H1 (cell line): ENCODE results near the gene ANKRD13B. TPM values are rescaled to one million over a fixed set of nuclear protein-coding genes. Genes with fewer than 3 reads are reported as not detected.

ENCODE experiments used
- CTCF ChIA-PET: fragments of 300-600 bp; sonication (Branson Sonifier 250); formaldehyde crosslinking; loops from one replicate; lab custom pipeline; 2021; ENCODE audit not compliant: partially characterized antibody; lab: Charles Lee
- POLR2A ChIA-PET: fragments of 300-600 bp; sonication (Branson Sonifier 250); formaldehyde crosslinking; loops from one replicate; lab custom pipeline; 2021; ENCODE audit warnings: inconsistent platforms; ENCODE audit not compliant: partially characterized antibody; lab: Charles Lee
- DNase-seq, 2 experiments: peaks; one replicate each; pipeline versions ENCODE4 v3.0.0 to v3.0.0-alpha.2; 2010 to 2022; ENCODE audit warnings: low spot score in 2 of 2, low read depth in 1 of 2, mixed read lengths in 1 of 2
- FAIRE-seq: peaks from 2 replicates; lab custom pipeline; 2011; peaks lifted over from hg19 to GRCh38; lab: Jason Lieb, UNC
- H2AFZ ChIP-seq: 2 replicates; pipeline ENCODE4 v1.8.1; 2012; ENCODE audit warnings: low read length, inconsistent platforms
- H2AK5ac ChIP-seq: 2 replicates; pipeline ENCODE4 v1.6.1; 2013; ENCODE audit warnings: low read depth, low read length
- H2BK120ac ChIP-seq: replicated peaks from 2 replicates; pipeline ENCODE3; 2013; ENCODE audit warnings: low read depth, low read length, inconsistent platforms
- H2BK12ac ChIP-seq: 2 replicates; pipeline ENCODE4 v1.6.1; 2013; ENCODE audit warnings: low read depth, low read length
- H2BK15ac ChIP-seq: 2 replicates; pipeline ENCODE4 v1.6.1; 2013; ENCODE audit warnings: low read length
- H2BK20ac ChIP-seq: 2 replicates; pipeline ENCODE4 v1.6.1; 2013; ENCODE audit warnings: low read length
- H2BK5ac ChIP-seq: 2 replicates; pipeline ENCODE4 v1.6.1; 2013; ENCODE audit warnings: low read depth, low read length
- H3K14ac ChIP-seq: 2 replicates; pipeline ENCODE4 v1.6.1; 2013; ENCODE audit warnings: inconsistent platforms; ENCODE audit not compliant: insufficient read length
- H3K18ac ChIP-seq: 2 replicates; pipeline ENCODE4 v1.6.1; 2013; ENCODE audit warnings: low read length; ENCODE audit errors: extremely low read depth
- H3K23ac ChIP-seq: 2 replicates; pipeline ENCODE4 v1.6.1; 2013; ENCODE audit warnings: inconsistent platforms; ENCODE audit not compliant: insufficient read length
- H3K23me2 ChIP-seq: 2 replicates; pipeline ENCODE4 v1.6.1; 2013; ENCODE audit warnings: low read depth, low read length
- H3K27ac ChIP-seq: 2 replicates; pipeline ENCODE4 v1.6.1; 2011; ENCODE audit warnings: low read depth, low read length, inconsistent platforms
- H3K27me3 ChIP-seq, 4 experiments: replicated peaks in 1 of 4; 1 replicate in 1 of 4; 2 replicates in 3 of 4; pipeline versions ENCODE4 v1.6.1 to v1.8.1; 2011 to 2013; ENCODE audit warnings: low read length in 3 of 4, mild to moderate bottlenecking in 3 of 4, inconsistent platforms in 2 of 4, mixed read lengths in 2 of 4, moderate library complexity in 1 of 4; ENCODE audit not compliant: control insufficient read depth in 3 of 4, insufficient read depth in 3 of 4; ENCODE audit errors: extremely low read depth in 1 of 4
- H3K36me3 ChIP-seq, 4 experiments: 2 replicates each; pipeline versions ENCODE4 v1.6.1 to v1.8.1; 2011 to 2013; ENCODE audit warnings: mild to moderate bottlenecking in 4 of 4, low read length in 3 of 4, moderate library complexity in 2 of 4, control low read depth in 1 of 4, inconsistent platforms in 1 of 4; ENCODE audit not compliant: insufficient read depth in 4 of 4, control insufficient read depth in 2 of 4
- H3K4ac ChIP-seq: replicated peaks from 2 replicates; pipeline ENCODE3; 2013; ENCODE audit warnings: low read length, low read depth, mixed read lengths, inconsistent platforms; ENCODE audit not compliant: insufficient read length
- H3K4me1 ChIP-seq, 4 experiments: replicated peaks in 1 of 4; 1 replicate in 1 of 4; 2 replicates in 3 of 4; pipeline versions ENCODE4 v1.6.1 to v1.8.1; 2011 to 2013; ENCODE audit warnings: low read length in 3 of 4, inconsistent platforms in 2 of 4, mixed read lengths in 1 of 4; ENCODE audit not compliant: insufficient read depth in 4 of 4, control insufficient read depth in 3 of 4
- H3K4me2 ChIP-seq, 2 experiments: 2 replicates each; pipeline versions ENCODE4 v1.6.1 to v1.8.1; 2011 to 2013; ENCODE audit warnings: low read depth in 2 of 2, low read length in 2 of 2, control low read depth in 1 of 2, inconsistent platforms in 1 of 2, mild to moderate bottlenecking in 1 of 2; ENCODE audit not compliant: insufficient read depth in 1 of 2
- H3K4me3 ChIP-seq, 4 experiments: fragments of 200-600, 300-600 bp in 1 of 4; sonication (generic), shearing (Covaris generic), sonication (Bioruptor Twin) in 1 of 4; 2 replicates each; pipeline versions ENCODE4 v1.5.1 to v1.8.1; 2011 to 2016; ENCODE audit warnings: low read length in 4 of 4, low read depth in 3 of 4, control low read depth in 2 of 4, inconsistent platforms in 2 of 4, mild to moderate bottlenecking in 2 of 4, mixed read lengths in 1 of 4, moderate library complexity in 1 of 4; ENCODE audit not compliant: insufficient read depth in 2 of 4; ENCODE audit errors: extremely low read depth in 1 of 4
- H3K56ac ChIP-seq: replicated peaks from 2 replicates; pipeline ENCODE3; 2013; ENCODE audit warnings: low read depth, mild to moderate bottlenecking, mixed read lengths, low read length, inconsistent platforms; ENCODE audit not compliant: insufficient read length
- H3K79me1 ChIP-seq: 2 replicates; pipeline ENCODE4 v1.6.1; 2013; ENCODE audit warnings: low read depth, low read length, control low read depth
- H3K79me2 ChIP-seq, 2 experiments: 2 replicates each; pipeline versions ENCODE4 v1.6.1 to v1.8.1; 2012 to 2013; ENCODE audit warnings: low read length in 2 of 2, mild to moderate bottlenecking in 2 of 2, inconsistent platforms in 1 of 2; ENCODE audit not compliant: insufficient read depth in 2 of 2, control insufficient read depth in 1 of 2
- H3K9ac ChIP-seq, 4 experiments: replicated peaks in 1 of 4; 1 replicate in 1 of 4; 2 replicates in 3 of 4; pipeline versions ENCODE4 v1.6.1 to v1.8.1; 2011 to 2013; ENCODE audit warnings: low read depth in 3 of 4, low read length in 3 of 4, control low read depth in 2 of 4, mild to moderate bottlenecking in 2 of 4, moderate library complexity in 2 of 4, inconsistent platforms in 1 of 4; ENCODE audit errors: extremely low read depth in 1 of 4
- H3K9me3 ChIP-seq, 2 experiments: 2 replicates each; pipeline versions ENCODE4 v1.6.1 to v1.8.1; 2012 to 2013; ENCODE audit warnings: mild to moderate bottlenecking in 2 of 2, moderate library complexity in 2 of 2, control low read depth in 1 of 2, inconsistent platforms in 1 of 2, low read depth in 1 of 2, low read length in 1 of 2, mixed read lengths in 1 of 2; ENCODE audit not compliant: insufficient read depth in 2 of 2
- H4K20me1 ChIP-seq, 2 experiments: replicated peaks in 1 of 2; 2 replicates each; pipeline versions ENCODE3 to v1.8.1; 2011 to 2013; ENCODE audit warnings: inconsistent platforms in 2 of 2, low read length in 2 of 2, mild to moderate bottlenecking in 1 of 2; ENCODE audit not compliant: insufficient read depth in 2 of 2, control insufficient read depth in 1 of 2
- H4K5ac ChIP-seq: 2 replicates; pipeline ENCODE4 v1.6.1; 2013; ENCODE audit warnings: low read length, low read depth, mixed read lengths, inconsistent platforms; ENCODE audit not compliant: insufficient read length
- H4K8ac ChIP-seq: 2 replicates; pipeline ENCODE4 v1.8.0; 2013; ENCODE audit warnings: mild to moderate bottlenecking, moderate library complexity, low read length, inconsistent platforms; ENCODE audit not compliant: insufficient read depth; ENCODE audit errors: extremely low read depth
- H4K91ac ChIP-seq: replicated peaks from 2 replicates; pipeline ENCODE3; 2013; ENCODE audit warnings: low read length, mixed read lengths, inconsistent platforms; ENCODE audit not compliant: insufficient read length
- CBX8 ChIP-seq: fragments of 300-800, 300-1000 bp; sonication (generic); IDR thresholded peaks from 2 replicates; pipeline ENCODE4 v1.7.1; 2016; ENCODE audit warnings: low read depth, low read length, borderline replicate concordance
- CHD1 ChIP-seq: IDR thresholded peaks from 2 replicates; pipeline ENCODE4 v1.6.1; 2012; ENCODE audit warnings: low read depth, low read length, improper control_type of control experiment
- CTCF ChIP-seq, 3 experiments: IDR thresholded peaks; 1 replicate in 2 of 3; 2 replicates in 1 of 3; pipeline versions ENCODE4 v1.5.1 to v1.6.1; 2011; ENCODE audit warnings: low read length in 3 of 3, mild to moderate bottlenecking in 3 of 3, inconsistent platforms in 2 of 3, low read depth in 1 of 3, moderate library complexity in 1 of 3; ENCODE audit not compliant: insufficient read depth in 1 of 3; ENCODE audit errors: control extremely low read depth in 1 of 3
- MAX ChIP-seq: IDR thresholded peaks from 2 replicates; pipeline ENCODE4 v1.6.1; 2012; ENCODE audit warnings: inconsistent platforms
- RXRA ChIP-seq: IDR thresholded peaks from 2 replicates; pipeline ENCODE4 v1.6.1; 2011; ENCODE audit warnings: low read depth, mild to moderate bottlenecking, low read length, moderate library complexity; ENCODE audit not compliant: insufficient read depth
- SP1 ChIP-seq: IDR thresholded peaks from 2 replicates; pipeline ENCODE4 v1.6.1; 2011; ENCODE audit warnings: low read depth, low read length
- SUZ12 ChIP-seq: fragments of 200-600 bp; sonication (generic); IDR thresholded peaks from 2 replicates; pipeline ENCODE4 v1.6.1; 2012; ENCODE audit warnings: mild to moderate bottlenecking, inconsistent platforms, low read length, moderate library complexity, mixed read lengths
- WGBS, 2 experiments: shearing (Covaris generic) in 1 of 2; methylation state at CpG; one replicate each; pipeline versions ENCODE4 v1.1.6 to v1.1.7; 2013 to 2015; ENCODE audit warnings: low lambda C conversion rate in 2 of 2, mixed read lengths in 2 of 2, inconsistent platforms in 1 of 2, low coverage in 1 of 2, missing lambda C conversion rate in 1 of 2; ENCODE audit not compliant: insufficient replicate concordance in 2 of 2, insufficient coverage in 1 of 2, insufficient read length in 1 of 2; ENCODE audit errors: extremely low coverage in 1 of 2, missing lambda C conversion rate in 1 of 2; 5-methylcytosine and 5-hydroxymethylcytosine counted together
- polyA plus RNA-seq, 7 experiments: library from polyadenylated mRNA; depleted of rRNA in 3 of 7; stranded (reverse) in 5 of 7; unstranded in 2 of 7; fragments of >200 nt in 5 of 7; fragments of 200-250 nt in 2 of 7; gene quantifications; 1 replicate in 5 of 7; 2 replicates in 1 of 7; 4 replicates in 1 of 7; pipeline versions ENCODE4 v1.2.1 to v1.2.3, GENCODE V29; 2011 to 2013; ENCODE audit warnings: missing spikeins in 2 of 7, mixed read lengths in 2 of 7
- total RNA-seq: library from RNA; stranded (reverse); fragmentation: NEBNext Ultra II Directional; extraction: Animal tissue kit (Norgen Biotek cat#: 25700); gene quantifications from 2 replicates; pipeline ENCODE4 v1.2.1, GENCODE V29; 2021

The ANKRD13B gene
- total and polyA plus RNA-seq, 2 of the 8 experiments (the other 6 are each of a cell fraction or from before 2014, with no cell fraction given) = 16.4 to 48.5 TPM

- Histone ChIP-seq H3K14ac (no peak overlapping the region), H2AFZ (no peak overlapping the region), H3K23me2 (no peaks in the 10 kb centered on the region), H3K9me3 (no peaks in the 10 kb centered on the region), H3K18ac (no peak overlapping the region), H3K36me3 (peaks cover 0 to 2% (median 0%) of the 10 kb centered on the region in 4 experiments; a peak in 1 of 8 replicates), H3K4me2 (no peak overlapping the region), H2BK5ac (no peak overlapping the region), H4K91ac (no peak overlapping the region), H4K20me1 (no peaks in the 10 kb centered on the region), H3K23ac (no peak overlapping the region), H3K27me3 (no peaks in the 10 kb centered on the region), H3K4me1 (no peaks in the 10 kb centered on the region), H3K79me2 (no peaks in the 10 kb centered on the region), H4K8ac (no peak overlapping the region), H2AK5ac (no peak overlapping the region), H4K5ac (no peak overlapping the region), H3K56ac (no peak overlapping the region), H2BK12ac (no peak overlapping the region), H2BK15ac (no peak overlapping the region), H3K27ac (no peak overlapping the region), H2BK20ac (no peak overlapping the region), H3K79me1 (no peaks in the 10 kb centered on the region), H3K4me3 (no peak overlapping the region), H2BK120ac (no peak overlapping the region), H3K4ac (no peak overlapping the region), H3K9ac (no peak overlapping the region)
- DNase-seq (no peak), FAIRE-seq (no peak)
- WGBS, 2 experiments = 95% methylated on average over 5 of the region's 5 CpGs; no CpG with 5 or more reads in 1 of the 2 experiments
- ChIA-PET CTCF (interaction anchor here (0.7 to 3.7 kb wide), 2 partner anchors 13 to 179 kb away, joined by 6 to 13 read pairs; no protein-coding TSS in a partner anchor), POLR2A (no interaction called here)
- no peak for TF ChIP-seq RXRA
- no peak for TF ChIP-seq MAX
- no peak for TF ChIP-seq CBX8
- no peak for TF ChIP-seq CTCF (IDR thresholded peaks at IDR 0.05; ENCODE audit: control extremely low read depth in 1 of 3, insufficient read depth in 1 of 3, low read depth in 1 of 3, low read length in 3 of 3)
- TF ChIP-seq SP1 = no peak
- no peak for TF ChIP-seq CHD1
- TF ChIP-seq SUZ12 = no peak
Observed at GRCh38 chr17:29549177-29549923, 43.6 kb upstream of the ANKRD13B start.
